Lung (tissue), 12 donors: ENCODE results near the gene ANKRD28. TPM values are rescaled to one million over a fixed set of nuclear protein-coding genes. Genes with fewer than 3 reads are reported as not detected.

Source experiments
- ATAC-seq: fragments of 200-7000 bp; cut with Tn5 transposase; one replicate; pipeline ENCODE4 v1.9.1; 2020; ENCODE audit warnings: moderate number of reproducible peaks; ENCODE audit not compliant: insufficient read depth, low FRiP score
- DNase-seq, 3 donors: peaks; one replicate each; pipeline ENCODE4 v3.0.0-alpha.2; 2013 to 2017
- H3K27ac ChIP-seq, 2 donors: one replicate each; pipeline ENCODE4 v1.5.1; 2013; ENCODE audit warnings: mild to moderate bottlenecking in 2 of 2, moderate library complexity in 2 of 2, control low read depth in 1 of 2, inconsistent platforms in 1 of 2, low read depth in 1 of 2, low read length in 1 of 2
- H3K27me3 ChIP-seq, 3 donors: one replicate each; pipeline ENCODE4 v1.5.1; 2013; ENCODE audit warnings: low read length in 2 of 3; ENCODE audit not compliant: control insufficient read depth in 3 of 3, insufficient read depth in 3 of 3
- H3K36me3 ChIP-seq, 4 donors: one replicate each; pipeline ENCODE4 v1.5.1; 2013; ENCODE audit warnings: low read length in 4 of 4, mild to moderate bottlenecking in 1 of 4, moderate library complexity in 1 of 4; ENCODE audit not compliant: control insufficient read depth in 4 of 4, insufficient read depth in 4 of 4
- H3K4me1 ChIP-seq, 5 donors: one replicate each; pipeline ENCODE4 v1.5.1; 2013; ENCODE audit warnings: low read length in 5 of 5, mild to moderate bottlenecking in 2 of 5, moderate library complexity in 1 of 5; ENCODE audit not compliant: control insufficient read depth in 5 of 5, insufficient read depth in 5 of 5
- H3K4me3 ChIP-seq: one replicate; pipeline ENCODE4 v1.5.1; 2013; ENCODE audit warnings: mild to moderate bottlenecking, control low read depth, moderate library complexity
- H3K9ac ChIP-seq, 2 donors: one replicate each; pipeline ENCODE4 v1.5.1; 2013; ENCODE audit warnings: low read length in 2 of 2, control low read depth in 1 of 2; ENCODE audit not compliant: insufficient read depth in 1 of 2
- H3K9me3 ChIP-seq, 4 donors: one replicate each; pipeline ENCODE4 v1.5.1; 2013; ENCODE audit warnings: low read length in 3 of 4, mild to moderate bottlenecking in 1 of 4, moderate library complexity in 1 of 4; ENCODE audit not compliant: control insufficient read depth in 4 of 4, insufficient read depth in 3 of 4
- WGBS, 2 donors: extraction: QIAGEN DNeasy Blood & Tissue Kit; methylation state at CpG; one replicate each; pipeline ENCODE4 v1.1.7; 2013; 5-methylcytosine and 5-hydroxymethylcytosine counted together
- polyA plus RNA-seq, 2 donors: library from polyadenylated mRNA; stranded (reverse); fragments of 200-250 nt; gene quantifications; one replicate each; pipeline ENCODE4 v1.2.1, GENCODE V29; 2013
- total RNA-seq, 2 donors: library from RNA; depleted of rRNA in 1 of 2; stranded (reverse); fragments of >200 nt in 1 of 2; gene quantifications; one replicate each; pipeline ENCODE4 v1.2.1, GENCODE V29; 2014 to 2021
- TF ChIP-seq, protein P1 (sequence below): IDR thresholded peaks from 2 replicates; pipeline ENCODE4 v1.5.1; 2012; ENCODE audit warnings: mild to moderate bottlenecking; ENCODE audit errors: control extremely low read depth, extremely low read depth
- donor health status: control.
- donor health status: control.
- donor health status: Bipolar disorder and iron deficiency.
- donor health status: healthy.
- donor health status: DM: yes; HTN: yes; CAD: no.

Gene ANKRD28
- total and polyA plus RNA-seq, 4 donors, result 11.1 to 66.7 (median 39.2) TPM

GRCh38 chr3:15766406-15766805 lies 31.4 kb downstream of the ANKRD28 start:
- no peak for DNase-seq
- 93 to 97% methylated on average over 1 of the region's 1 CpG for WGBS, 2 donors
- Histone ChIP-seq H3K4me3 (no peak overlapping the region), H3K4me1 (peaks cover 0 to 6% (median 3%) of the 10 kb centered on the region in 5 donors), H3K27ac (no peak overlapping the region), H3K9me3 (no peaks in the 10 kb centered on the region), H3K36me3 (peaks cover 0 to 4% (median 0%) of the 10 kb centered on the region in 4 donors), H3K9ac (no peak overlapping the region), H3K27me3 (no peaks in the 10 kb centered on the region)
- ATAC-seq, result no peak
- TF ChIP-seq, protein P1, sequence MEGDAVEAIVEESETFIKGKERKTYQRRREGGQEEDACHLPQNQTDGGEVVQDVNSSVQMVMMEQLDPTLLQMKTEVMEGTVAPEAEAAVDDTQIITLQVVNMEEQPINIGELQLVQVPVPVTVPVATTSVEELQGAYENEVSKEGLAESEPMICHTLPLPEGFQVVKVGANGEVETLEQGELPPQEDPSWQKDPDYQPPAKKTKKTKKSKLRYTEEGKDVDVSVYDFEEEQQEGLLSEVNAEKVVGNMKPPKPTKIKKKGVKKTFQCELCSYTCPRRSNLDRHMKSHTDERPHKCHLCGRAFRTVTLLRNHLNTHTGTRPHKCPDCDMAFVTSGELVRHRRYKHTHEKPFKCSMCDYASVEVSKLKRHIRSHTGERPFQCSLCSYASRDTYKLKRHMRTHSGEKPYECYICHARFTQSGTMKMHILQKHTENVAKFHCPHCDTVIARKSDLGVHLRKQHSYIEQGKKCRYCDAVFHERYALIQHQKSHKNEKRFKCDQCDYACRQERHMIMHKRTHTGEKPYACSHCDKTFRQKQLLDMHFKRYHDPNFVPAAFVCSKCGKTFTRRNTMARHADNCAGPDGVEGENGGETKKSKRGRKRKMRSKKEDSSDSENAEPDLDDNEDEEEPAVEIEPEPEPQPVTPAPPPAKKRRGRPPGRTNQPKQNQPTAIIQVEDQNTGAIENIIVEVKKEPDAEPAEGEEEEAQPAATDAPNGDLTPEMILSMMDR, result no peak

DNA sequence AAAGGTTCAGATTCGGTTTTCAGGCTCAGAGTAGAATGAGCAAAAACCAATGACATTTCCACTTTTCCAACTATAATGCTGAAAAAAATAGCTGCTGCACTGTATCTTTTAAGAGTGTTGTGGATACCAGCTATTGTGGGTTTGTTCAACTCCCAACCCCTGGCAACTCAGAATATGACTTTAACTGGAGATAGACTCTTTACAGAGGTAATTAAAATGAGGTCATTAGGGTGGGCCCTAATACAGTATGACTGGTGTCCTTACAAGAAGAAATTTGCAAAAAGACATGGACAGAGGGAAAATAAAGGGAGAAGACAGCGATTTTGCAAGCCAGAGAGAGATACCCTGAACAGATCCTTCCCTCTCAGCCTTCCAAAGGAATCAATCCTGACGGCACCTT lies 39.5 kb downstream of the ANKRD28 start:
- Histone ChIP-seq H3K27ac (no peak overlapping the region), H3K9me3 (no peaks in the 10 kb centered on the region), H3K4me3 (no peak overlapping the region), H3K27me3 (no peaks in the 10 kb centered on the region), H3K4me1 (peaks cover 0 to 12% (median 0%) of the 10 kb centered on the region in 5 donors), H3K36me3 (peaks cover 0 to 2% (median 1%) of the 10 kb centered on the region in 4 donors), H3K9ac (no peak overlapping the region)
- ATAC-seq (no peak), DNase-seq (no peak)
- TF ChIP-seq, protein P1, result no peak
- WGBS, 2 donors, result 90 to 92% methylated on average over 3 of the region's 3 CpGs

DNA sequence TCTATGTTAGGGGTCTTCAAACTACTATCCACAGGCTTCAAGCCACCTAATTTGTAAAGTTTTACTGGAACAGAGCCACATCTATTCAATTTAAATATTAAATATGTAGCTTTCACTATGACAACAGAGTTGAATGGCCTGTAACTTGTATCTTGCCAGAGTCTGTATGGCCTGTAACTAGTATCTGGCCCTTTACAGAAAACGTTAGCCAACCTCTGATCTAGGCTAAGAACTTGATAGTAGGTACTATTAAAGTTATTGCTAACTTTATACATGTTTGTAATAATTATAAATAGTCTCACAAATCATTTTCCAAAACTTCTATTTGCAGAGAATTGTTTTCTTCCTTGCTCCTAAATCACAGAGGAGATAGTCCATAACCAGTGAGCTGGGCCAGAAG lies 40.0 kb downstream of the ANKRD28 start:
- H3K9ac ChIP-seq, result no peak overlapping the region
- 99 to 100% methylated on average over 1 of the region's 1 CpG for WGBS, 2 donors
- TF ChIP-seq, protein P1, result no peak
- ATAC-seq (no peak), DNase-seq (no peak)
- peaks cover 0 to 2% (median under 1%) of the 10 kb centered on the region in 4 donors for H3K36me3 ChIP-seq
- H3K4me1 ChIP-seq, result peaks cover 0 to 12% (median 0%) of the 10 kb centered on the region in 5 donors
- no peaks in the 10 kb centered on the region for H3K27me3 ChIP-seq
- no peak overlapping the region for H3K4me3 ChIP-seq
- no peak overlapping the region for H3K27ac ChIP-seq
- no peaks in the 10 kb centered on the region for H3K9me3 ChIP-seq

DNA sequence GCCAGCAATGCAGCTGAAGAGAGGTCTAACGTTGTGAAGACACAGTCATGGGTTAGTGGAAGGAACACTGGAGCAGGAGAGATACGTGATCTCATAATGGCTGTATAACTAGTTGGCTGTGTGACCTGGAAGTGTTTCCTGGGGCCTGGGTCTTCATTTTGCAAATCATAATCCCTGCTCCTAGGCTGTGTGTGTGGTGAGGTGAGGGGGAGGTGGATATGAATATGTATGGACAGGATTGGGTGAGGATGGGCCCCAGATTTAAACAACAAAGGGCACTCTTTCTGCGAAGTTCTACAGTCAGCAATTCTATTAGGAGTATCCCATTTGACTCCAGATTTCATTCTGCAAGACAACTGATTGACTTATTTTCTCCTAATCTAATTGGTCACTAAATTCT lies 41.3 kb downstream of the ANKRD28 start:
- peaks cover 0 to 2% (median under 1%) of the 10 kb centered on the region in 4 donors for H3K36me3 ChIP-seq
- H3K27me3 ChIP-seq, result no peaks in the 10 kb centered on the region
- ATAC-seq, result no peak
- no peak overlapping the region for H3K9ac ChIP-seq
- H3K27ac ChIP-seq, result no peak overlapping the region
- WGBS, 2 donors, result 86 to 91% methylated on average over 3 of the region's 3 CpGs
- H3K4me1 ChIP-seq, result peaks cover 0 to 12% (median 0%) of the 10 kb centered on the region in 5 donors
- H3K4me3 ChIP-seq, result no peak overlapping the region
- TF ChIP-seq, protein P1, result no peak
- H3K9me3 ChIP-seq, result no peaks in the 10 kb centered on the region
- no peak for DNase-seq
